Keratinocyte (primary cell): Measurements from ENCODE around the gene ANTKMT. TPM values are rescaled to one million over a fixed set of nuclear protein-coding genes. Genes with fewer than 3 reads are reported as not detected.

ENCODE experiments used
- DNase-seq: peaks from one replicate; pipeline ENCODE4 v3.0.0-alpha.2; 2011; ENCODE audit warnings: low read depth, missing footprints, low spot score
- FAIRE-seq: peaks from 2 replicates; lab custom pipeline; 2011; peaks lifted over from hg19 to GRCh38; lab: Jason Lieb, UNC
- H2AFZ ChIP-seq: 2 replicates; pipeline ENCODE4 v1.6.0; 2012; ENCODE audit warnings: low read length, control low read depth, inconsistent platforms; ENCODE audit not compliant: control insufficient read depth
- H3K27ac ChIP-seq: 2 replicates; pipeline ENCODE4 v1.5.1; 2011; ENCODE audit warnings: low read length; ENCODE audit not compliant: control insufficient read depth, insufficient read depth
- H3K27me3 ChIP-seq: 3 replicates; pipeline ENCODE4 v1.6.0; 2011; ENCODE audit warnings: low read length; ENCODE audit not compliant: control insufficient read depth, insufficient read depth; ENCODE audit errors: extremely low read depth
- H3K36me3 ChIP-seq, 2 experiments: 2 replicates in 1 of 2; 3 replicates in 1 of 2; pipeline ENCODE4 v1.5.1; 2011; ENCODE audit warnings: low read length in 2 of 2, mild to moderate bottlenecking in 1 of 2; ENCODE audit not compliant: control insufficient read depth in 2 of 2, insufficient read depth in 2 of 2; ENCODE audit errors: extremely low read depth in 1 of 2
- H3K4me1 ChIP-seq: 3 replicates; pipeline ENCODE4 v1.5.1; 2011; ENCODE audit warnings: low read length; ENCODE audit not compliant: control insufficient read depth, insufficient read depth; ENCODE audit errors: extremely low read depth
- H3K4me2 ChIP-seq: 3 replicates; pipeline ENCODE4 v1.6.0; 2011; ENCODE audit warnings: low read depth, low read length; ENCODE audit not compliant: control insufficient read depth, insufficient read depth; ENCODE audit errors: extremely low read depth
- H3K4me3 ChIP-seq, 3 experiments: fragments of 200-600 bp in 1 of 3; sonication (generic) in 1 of 3; 2 replicates in 2 of 3; 3 replicates in 1 of 3; pipeline ENCODE4 v1.5.1; 2011 to 2016; ENCODE audit warnings: low read length in 3 of 3, mild to moderate bottlenecking in 3 of 3, control low read depth in 2 of 3, inconsistent platforms in 1 of 3, low read depth in 1 of 3, mixed read lengths in 1 of 3, mixed run types in 1 of 3, moderate library complexity in 1 of 3; ENCODE audit not compliant: control insufficient read depth in 2 of 3, insufficient read depth in 2 of 3; ENCODE audit errors: extremely low read depth in 1 of 3
- H3K79me2 ChIP-seq: 2 replicates; pipeline ENCODE4 v1.6.0; 2012; ENCODE audit warnings: low read length; ENCODE audit not compliant: control insufficient read depth, insufficient read depth
- H3K9ac ChIP-seq: 3 replicates; pipeline ENCODE4 v1.6.0; 2011; ENCODE audit warnings: low read length; ENCODE audit not compliant: control insufficient read depth, insufficient read depth; ENCODE audit errors: extremely low read depth
- H3K9me1 ChIP-seq: 3 replicates; pipeline ENCODE4 v1.6.0; 2011; ENCODE audit warnings: low read length; ENCODE audit not compliant: control insufficient read depth, insufficient read depth; ENCODE audit errors: extremely low read depth
- H3K9me3 ChIP-seq: 2 replicates; pipeline ENCODE4 v1.5.1; 2012; ENCODE audit warnings: low read depth, low read length; ENCODE audit not compliant: control insufficient read depth
- H4K20me1 ChIP-seq: 3 replicates; pipeline ENCODE4 v1.6.0; 2011; ENCODE audit warnings: low read length; ENCODE audit not compliant: control insufficient read depth, insufficient read depth; ENCODE audit errors: extremely low read depth
- EZH2 ChIP-seq: IDR thresholded peaks from one replicate; pipeline ENCODE4 v1.6.1; 2012; ENCODE audit warnings: inconsistent platforms, mild to moderate bottlenecking, low read length, moderate library complexity
- dilution Hi-C: fragments of 300-500 bp; cut with MboI; formaldehyde crosslinking; loops from one replicate; pipeline ENCODE4 v1.7.0; 2020; ENCODE audit warnings: low sequenced_read_pairs; ENCODE audit not compliant: extremely low pct_ligation_motif_present
- polyA plus RNA-seq, 5 experiments: library from polyadenylated mRNA; depleted of rRNA in 3 of 5; stranded (reverse) in 3 of 5; stranded (forward) in 1 of 5; unstranded in 1 of 5; fragments of >200 nt; gene quantifications; 1 replicate in 1 of 5; 2 replicates in 3 of 5; 3 replicates in 1 of 5; pipeline versions ENCODE4 v1.2.1 to v1.2.3, GENCODE V29; 2011 to 2012; ENCODE audit warnings: missing spikeins in 2 of 5, low read depth in 1 of 5, low replicate concordance in 1 of 5
- TF ChIP-seq, protein P1 (sequence below), 3 experiments: IDR thresholded peaks in 1 of 3; conservative IDR thresholded peaks in 1 of 3; optimal IDR thresholded peaks in 1 of 3; 2 replicates in 2 of 3; 3 replicates in 1 of 3; pipeline versions ENCODE3 to v1.5.1; 2011; ENCODE audit warnings: low read length in 3 of 3, mild to moderate bottlenecking in 3 of 3, moderate library complexity in 2 of 3, control low read depth in 1 of 3, inconsistent platforms in 1 of 3; ENCODE audit not compliant: insufficient read depth in 2 of 3; ENCODE audit errors: extremely low read depth in 1 of 3

The ANTKMT gene
- polyA plus RNA-seq, 1 donor (not counting 4 experiments of a cell fraction or from before 2014, with no cell fraction given): 5.6 TPM

DNA sequence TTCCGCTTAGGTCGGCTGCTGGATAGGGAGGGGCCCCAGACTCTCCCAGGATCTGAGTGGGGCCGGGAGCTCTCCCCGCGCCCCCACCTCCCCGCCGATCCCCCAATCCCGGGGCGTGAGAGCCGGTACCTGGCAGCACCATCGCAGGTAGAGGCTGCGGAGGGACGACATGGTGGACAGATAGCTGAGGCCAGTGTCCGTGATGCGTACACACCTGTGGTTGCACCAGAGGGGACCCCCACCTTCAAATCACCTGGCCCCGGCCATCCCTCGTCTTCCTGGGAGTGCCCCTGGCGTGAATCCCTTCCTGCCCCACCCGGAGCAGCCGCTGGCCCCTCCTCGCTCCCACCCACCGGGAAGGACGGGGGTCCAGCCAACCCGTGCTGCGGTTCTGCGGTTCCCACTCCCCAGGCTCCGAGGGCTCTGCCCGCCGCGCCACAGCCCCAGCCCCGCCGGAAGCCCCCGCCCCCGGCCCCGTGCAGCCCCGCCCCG, 26.0 kb upstream of the ANTKMT start:
- DNase-seq: no peak
- Histone ChIP-seq H3K4me3 (no peak overlapping the region), H3K36me3 (no peaks in the 10 kb centered on the region), H3K9me3 (no peaks in the 10 kb centered on the region), H3K4me2 (peak overlapping the region; percentile 27), H3K27ac (no peak overlapping the region), H2AFZ (no peak overlapping the region), H3K79me2 (no peaks in the 10 kb centered on the region), H3K27me3 (peaks cover 51% of the 10 kb centered on the region), H3K4me1 (peaks cover 6% of the 10 kb centered on the region), H4K20me1 (no peaks in the 10 kb centered on the region), H3K9ac (no peak overlapping the region), H3K9me1 (no peaks in the 10 kb centered on the region)
- TF ChIP-seq, protein P1, sequence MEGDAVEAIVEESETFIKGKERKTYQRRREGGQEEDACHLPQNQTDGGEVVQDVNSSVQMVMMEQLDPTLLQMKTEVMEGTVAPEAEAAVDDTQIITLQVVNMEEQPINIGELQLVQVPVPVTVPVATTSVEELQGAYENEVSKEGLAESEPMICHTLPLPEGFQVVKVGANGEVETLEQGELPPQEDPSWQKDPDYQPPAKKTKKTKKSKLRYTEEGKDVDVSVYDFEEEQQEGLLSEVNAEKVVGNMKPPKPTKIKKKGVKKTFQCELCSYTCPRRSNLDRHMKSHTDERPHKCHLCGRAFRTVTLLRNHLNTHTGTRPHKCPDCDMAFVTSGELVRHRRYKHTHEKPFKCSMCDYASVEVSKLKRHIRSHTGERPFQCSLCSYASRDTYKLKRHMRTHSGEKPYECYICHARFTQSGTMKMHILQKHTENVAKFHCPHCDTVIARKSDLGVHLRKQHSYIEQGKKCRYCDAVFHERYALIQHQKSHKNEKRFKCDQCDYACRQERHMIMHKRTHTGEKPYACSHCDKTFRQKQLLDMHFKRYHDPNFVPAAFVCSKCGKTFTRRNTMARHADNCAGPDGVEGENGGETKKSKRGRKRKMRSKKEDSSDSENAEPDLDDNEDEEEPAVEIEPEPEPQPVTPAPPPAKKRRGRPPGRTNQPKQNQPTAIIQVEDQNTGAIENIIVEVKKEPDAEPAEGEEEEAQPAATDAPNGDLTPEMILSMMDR (optimal IDR thresholded peaks at IDR 0.05 in 1 of 3, IDR thresholded peaks at IDR 0.05 in 1 of 3, conservative IDR thresholded peaks at IDR 0.05 in 1 of 3; ENCODE audit: extremely low read depth in 1 of 3, insufficient read depth in 2 of 3, low read length in 3 of 3): no peak
- no peak for TF ChIP-seq EZH2
- dilution Hi-C loops: no loop called here
- no peak for FAIRE-seq

DNA sequence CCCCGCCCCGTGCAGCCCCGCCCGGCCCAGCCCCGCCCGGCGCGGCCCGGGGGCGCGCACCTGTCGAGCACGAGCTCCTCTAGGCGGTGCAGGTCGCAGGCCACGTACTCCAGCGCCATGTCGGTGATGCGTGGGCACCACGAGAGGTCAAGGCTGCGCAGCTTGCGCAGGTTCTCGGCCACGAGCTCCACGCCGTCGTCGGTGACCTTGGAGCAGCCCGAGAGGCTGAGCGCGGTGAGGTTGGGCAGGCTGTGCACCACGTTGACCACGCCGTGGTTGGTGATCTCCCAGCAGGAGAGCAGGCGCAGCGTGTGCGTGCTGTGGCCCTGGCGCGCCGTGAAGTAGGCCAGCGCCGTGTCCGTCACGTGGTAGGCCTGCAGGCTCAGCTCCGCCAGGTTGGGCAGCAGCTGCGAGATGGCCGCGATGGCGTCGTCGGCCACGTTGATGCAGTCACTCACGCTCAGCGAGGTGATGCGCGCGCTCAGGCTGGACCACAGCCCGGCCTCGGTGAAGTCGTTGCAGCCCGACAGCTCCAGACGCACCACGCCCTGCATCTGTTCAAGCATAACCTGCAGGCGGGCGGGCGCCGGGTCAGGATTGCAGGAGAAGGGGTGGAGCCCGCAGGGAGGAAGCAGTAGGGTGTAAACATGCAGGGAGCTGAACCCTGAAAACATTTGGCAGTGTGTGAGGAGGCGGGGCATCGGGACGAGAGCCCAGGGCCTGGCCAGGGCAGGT, 25.4 kb upstream of the ANTKMT start:
- peak; percentile 41 for FAIRE-seq
- Histone ChIP-seq H3K36me3 (no peaks in the 10 kb centered on the region), H3K79me2 (no peaks in the 10 kb centered on the region), H4K20me1 (no peaks in the 10 kb centered on the region), H3K9me3 (no peaks in the 10 kb centered on the region), H3K27me3 (peaks cover 57% of the 10 kb centered on the region), H3K4me2 (peak overlapping the region; percentile 39), H3K4me3 (peak overlapping the region in 1 of 3 experiments; percentile 41), H3K9ac (no peak overlapping the region), H3K9me1 (no peaks in the 10 kb centered on the region), H3K4me1 (peaks cover 6% of the 10 kb centered on the region), H3K27ac (no peak overlapping the region), H2AFZ (peak overlapping the region; percentile 16)
- DNase-seq: no peak
- dilution Hi-C loops: no loop called here
- TF ChIP-seq, protein P1 (optimal IDR thresholded peaks at IDR 0.05 in 1 of 3, IDR thresholded peaks at IDR 0.05 in 1 of 3, conservative IDR thresholded peaks at IDR 0.05 in 1 of 3; ENCODE audit: extremely low read depth in 1 of 3, insufficient read depth in 2 of 3, low read length in 3 of 3): no peak
- peak; percentile 73 for TF ChIP-seq EZH2
